OCI-LY1 (cell line): ENCODE data around the gene FBXL4.

ENCODE experiments used
- EZH2 ChIP-seq: fragments of 200-600 bp; sonication (generic), shearing (Covaris generic); IDR thresholded peaks from 2 replicates; pipeline ENCODE4 v1.8.0; 2017; ENCODE audit warnings: borderline replicate concordance, mixed run types, mild to moderate bottlenecking, antibody characterized with exemption, low read length, moderate library complexity, mixed read lengths
- TF ChIP-seq, protein P1 (sequence below): fragments of 200-600 bp; sonication (generic), shearing (Covaris generic); IDR thresholded peaks from 2 replicates; pipeline ENCODE4 v1.5.1; 2017; ENCODE audit warnings: mild to moderate bottlenecking, antibody characterized with exemption, low read length, moderate library complexity, mixed read lengths

DNA sequence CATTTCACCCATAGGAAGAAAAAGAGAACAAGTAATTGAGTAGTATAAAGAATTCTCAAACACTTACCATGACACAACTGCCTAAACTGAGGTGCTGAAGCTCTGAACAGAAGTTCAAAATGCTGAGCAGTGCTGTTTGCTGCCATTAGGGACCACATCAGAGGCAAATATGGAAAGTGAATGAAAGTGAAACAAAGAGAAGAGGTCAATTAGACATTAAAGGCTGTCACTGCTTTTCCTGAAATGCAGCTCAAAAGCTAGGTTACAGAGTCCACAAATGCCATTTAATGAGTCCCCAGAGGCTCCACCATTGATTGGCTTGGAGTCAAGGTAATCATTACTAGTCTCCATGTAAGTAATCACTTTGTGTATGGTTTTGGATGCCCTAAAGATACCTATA is 67.3 kb downstream of the FBXL4 start:
- TF ChIP-seq, protein P1, sequence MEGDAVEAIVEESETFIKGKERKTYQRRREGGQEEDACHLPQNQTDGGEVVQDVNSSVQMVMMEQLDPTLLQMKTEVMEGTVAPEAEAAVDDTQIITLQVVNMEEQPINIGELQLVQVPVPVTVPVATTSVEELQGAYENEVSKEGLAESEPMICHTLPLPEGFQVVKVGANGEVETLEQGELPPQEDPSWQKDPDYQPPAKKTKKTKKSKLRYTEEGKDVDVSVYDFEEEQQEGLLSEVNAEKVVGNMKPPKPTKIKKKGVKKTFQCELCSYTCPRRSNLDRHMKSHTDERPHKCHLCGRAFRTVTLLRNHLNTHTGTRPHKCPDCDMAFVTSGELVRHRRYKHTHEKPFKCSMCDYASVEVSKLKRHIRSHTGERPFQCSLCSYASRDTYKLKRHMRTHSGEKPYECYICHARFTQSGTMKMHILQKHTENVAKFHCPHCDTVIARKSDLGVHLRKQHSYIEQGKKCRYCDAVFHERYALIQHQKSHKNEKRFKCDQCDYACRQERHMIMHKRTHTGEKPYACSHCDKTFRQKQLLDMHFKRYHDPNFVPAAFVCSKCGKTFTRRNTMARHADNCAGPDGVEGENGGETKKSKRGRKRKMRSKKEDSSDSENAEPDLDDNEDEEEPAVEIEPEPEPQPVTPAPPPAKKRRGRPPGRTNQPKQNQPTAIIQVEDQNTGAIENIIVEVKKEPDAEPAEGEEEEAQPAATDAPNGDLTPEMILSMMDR = no peak
- no peak for TF ChIP-seq EZH2
